H9 (cell line): ENCODE data around the gene OR5V1. TPM values are rescaled to one million over a fixed set of nuclear protein-coding genes. Genes with fewer than 3 reads are reported as not detected.

Source experiments
- DNase-seq: peaks from one replicate; pipeline ENCODE4 v3.0.0-alpha.2; 2017
- H2AFZ ChIP-seq: one replicate; pipeline ENCODE4 v1.6.1; 2013; ENCODE audit warnings: mild to moderate bottlenecking, low read length, control low read depth, moderate library complexity
- H2AK5ac ChIP-seq: 2 replicates; pipeline ENCODE4 v1.6.1; 2013; ENCODE audit warnings: low read length, control low read depth, mixed read lengths; ENCODE audit not compliant: insufficient read length
- H2BK120ac ChIP-seq: one replicate; pipeline ENCODE4 v1.6.1; 2013; ENCODE audit warnings: low read depth, mild to moderate bottlenecking, low read length, control low read depth, inconsistent platforms; ENCODE audit not compliant: poor library complexity, severe bottlenecking
- H2BK12ac ChIP-seq: 2 replicates; pipeline ENCODE4 v1.6.1; 2013; ENCODE audit warnings: low read length, control low read depth, mixed read lengths, low read depth; ENCODE audit not compliant: insufficient read length
- H2BK15ac ChIP-seq: 2 replicates; pipeline ENCODE4 v1.6.1; 2013; ENCODE audit warnings: low read depth, low read length, control low read depth
- H2BK20ac ChIP-seq: one replicate; pipeline ENCODE4 v1.6.1; 2013; ENCODE audit warnings: low read depth, mild to moderate bottlenecking, low read length, control low read depth, inconsistent platforms; ENCODE audit not compliant: poor library complexity, severe bottlenecking
- H2BK5ac ChIP-seq: 2 replicates; pipeline ENCODE4 v1.6.1; 2013; ENCODE audit warnings: low read length, control low read depth, mixed read lengths; ENCODE audit not compliant: insufficient read length
- H3K14ac ChIP-seq: 2 replicates; pipeline ENCODE4 v1.6.1; 2013; ENCODE audit warnings: low read length, control low read depth; ENCODE audit not compliant: insufficient read depth
- H3K18ac ChIP-seq: 2 replicates; pipeline ENCODE4 v1.6.1; 2013; ENCODE audit warnings: low read depth, mild to moderate bottlenecking, mixed read lengths, low read length, control low read depth; ENCODE audit not compliant: insufficient read length
- H3K23ac ChIP-seq: 2 replicates; pipeline ENCODE4 v1.6.1; 2013; ENCODE audit warnings: low read length, control low read depth, mixed read lengths, low read depth; ENCODE audit not compliant: insufficient read length
- H3K23me2 ChIP-seq: 2 replicates; pipeline ENCODE4 v1.6.1; 2013; ENCODE audit warnings: low read depth, mild to moderate bottlenecking, mixed read lengths, low read length, control low read depth; ENCODE audit not compliant: insufficient read length, poor library complexity, severe bottlenecking
- H3K27ac ChIP-seq: 2 replicates; pipeline ENCODE4 v1.5.1; 2013; ENCODE audit warnings: low read length, control low read depth, mixed read lengths, low read depth; ENCODE audit not compliant: insufficient read length
- H3K27me3 ChIP-seq: 2 replicates; pipeline ENCODE4 v1.6.1; 2013; ENCODE audit warnings: low read length, control low read depth, inconsistent platforms; ENCODE audit not compliant: insufficient read depth
- H3K4ac ChIP-seq: 2 replicates; pipeline ENCODE4 v1.6.1; 2013; ENCODE audit warnings: low read depth, mild to moderate bottlenecking, control low read depth, inconsistent platforms, low read length, moderate library complexity
- H3K4me1 ChIP-seq: 2 replicates; pipeline ENCODE4 v1.6.1; 2013; ENCODE audit warnings: low read length, control low read depth, inconsistent platforms; ENCODE audit not compliant: insufficient read depth
- H3K4me2 ChIP-seq: 2 replicates; pipeline ENCODE4 v1.6.1; 2013; ENCODE audit warnings: low read length, control low read depth, mixed read lengths; ENCODE audit not compliant: insufficient read length, insufficient read depth
- H3K56ac ChIP-seq: 2 replicates; pipeline ENCODE4 v1.6.1; 2013; ENCODE audit warnings: low read depth, mild to moderate bottlenecking, mixed read lengths, low read length, control low read depth; ENCODE audit not compliant: insufficient read length
- H3K79me1 ChIP-seq: 2 replicates; pipeline ENCODE4 v1.6.1; 2013; ENCODE audit warnings: low read depth, mild to moderate bottlenecking, moderate library complexity, low read length, control low read depth, inconsistent platforms; ENCODE audit not compliant: insufficient read depth, poor library complexity, severe bottlenecking
- H3K79me2 ChIP-seq: 2 replicates; pipeline ENCODE4 v1.6.1; 2013; ENCODE audit warnings: low read length, control low read depth, inconsistent platforms; ENCODE audit not compliant: insufficient read depth
- H3K9ac ChIP-seq: 2 replicates; pipeline ENCODE4 v1.6.1; 2013; ENCODE audit warnings: low read length, control low read depth, mixed read lengths; ENCODE audit not compliant: insufficient read length; ENCODE audit errors: extremely low read depth
- H3K9me3 ChIP-seq: one replicate; pipeline ENCODE4 v1.6.1; 2013; ENCODE audit warnings: low read depth, low read length, inconsistent platforms; ENCODE audit not compliant: control insufficient read depth
- H3T11ph ChIP-seq: one replicate; pipeline ENCODE4 v1.6.1; 2013; ENCODE audit warnings: mild to moderate bottlenecking, low read length, control low read depth, inconsistent platforms
- H4K20me1 ChIP-seq: one replicate; pipeline ENCODE4 v1.6.1; 2013; ENCODE audit not compliant: control insufficient read depth, insufficient read length, insufficient read depth
- H4K5ac ChIP-seq: 2 replicates; pipeline ENCODE4 v1.6.1; 2013; ENCODE audit warnings: low read depth, mild to moderate bottlenecking, mixed read lengths, low read length, control low read depth; ENCODE audit not compliant: insufficient read length
- H4K8ac ChIP-seq: replicated peaks from 2 replicates; pipeline ENCODE4 v1.6.1; 2013; ENCODE audit warnings: low read length, control low read depth, mixed read lengths, low read depth; ENCODE audit not compliant: insufficient read length
- H4K91ac ChIP-seq: 2 replicates; pipeline ENCODE4 v1.6.1; 2013; ENCODE audit warnings: low read depth, mild to moderate bottlenecking, moderate library complexity, mixed read lengths, low read length, control low read depth; ENCODE audit not compliant: insufficient read length
- H3K27ac Mint-ChIP-seq, 3 experiments: 2 replicates in 2 of 3; 3 replicates in 1 of 3; pipeline ENCODE4 v1.8.0; 2020 to 2021; ENCODE audit warnings: mixed read lengths in 3 of 3, mild to moderate bottlenecking in 1 of 3, moderate library complexity in 1 of 3
- H3K27me3 Mint-ChIP-seq: 2 replicates; pipeline ENCODE4 v1.8.0; 2021; ENCODE audit warnings: low read depth, mild to moderate bottlenecking, moderate library complexity, mixed read lengths
- H3K36me3 Mint-ChIP-seq, 3 experiments: 2 replicates in 2 of 3; 3 replicates in 1 of 3; pipeline ENCODE4 v1.8.0; 2020 to 2021; ENCODE audit warnings: low read depth in 3 of 3, mixed read lengths in 3 of 3; ENCODE audit not compliant: insufficient read depth in 1 of 3
- H3K4me1 Mint-ChIP-seq, 2 experiments: 2 replicates each; pipeline ENCODE4 v1.8.0; 2020; ENCODE audit warnings: mixed read lengths in 2 of 2
- H3K4me3 Mint-ChIP-seq, 2 experiments: 2 replicates in 1 of 2; 3 replicates in 1 of 2; pipeline ENCODE4 v1.8.0; 2020 to 2021; ENCODE audit warnings: mild to moderate bottlenecking in 2 of 2, mixed read lengths in 2 of 2, moderate library complexity in 1 of 2
- H3K9me3 Mint-ChIP-seq, 2 experiments: 2 replicates in 1 of 2; 3 replicates in 1 of 2; pipeline ENCODE4 v1.8.0; 2020; ENCODE audit warnings: mild to moderate bottlenecking in 2 of 2, mixed read lengths in 2 of 2, moderate library complexity in 1 of 2
- WGBS: extraction: QIAGEN DNeasy Blood & Tissue Kit; methylation state at CpG from one replicate; pipeline ENCODE4 v1.1.7; 2013; ENCODE audit warnings: missing lambda C conversion rate, low lambda C conversion rate, mixed read lengths; ENCODE audit not compliant: insufficient read length; ENCODE audit errors: extremely low coverage; 5-methylcytosine and 5-hydroxymethylcytosine counted together
- total RNA-seq: library from RNA; stranded (reverse); gene quantifications from 2 replicates; pipeline ENCODE4 v1.2.1, GENCODE V29; 2021
- TF ChIP-seq, protein P1 (sequence below): fragments of 200-600 bp; sonication (generic); conservative IDR thresholded peaks from 3 replicates; pipeline ENCODE4 v1.8.0; 2021; ENCODE audit warnings: antibody characterized with exemption, mild to moderate bottlenecking

Gene OR5V1
- total RNA-seq, 1 experiment from 2014 or later = not detected

DNA sequence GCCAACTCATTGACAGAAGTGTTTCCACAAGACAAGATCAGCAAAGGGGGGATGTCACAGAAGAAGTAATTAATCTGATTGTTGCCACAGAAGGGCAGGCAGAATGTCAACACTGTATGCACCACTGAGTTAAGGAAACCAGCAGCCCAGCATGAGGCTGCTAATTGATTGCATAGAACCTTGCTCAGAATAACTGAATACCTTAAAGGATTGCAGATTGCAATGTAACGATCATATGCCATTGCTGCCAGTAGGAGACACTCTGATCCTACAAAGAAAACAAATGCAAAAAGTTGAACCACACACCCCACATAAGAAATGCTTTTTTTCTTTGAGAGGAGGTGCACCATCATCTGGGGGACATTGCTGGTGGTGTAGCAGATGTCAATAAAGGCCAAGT, 13.1 kb downstream of the OR5V1 start:
- WGBS = no CpG with 5 or more reads among the region's 1 CpG
- H2BK20ac ChIP-seq = no peak overlapping the region
- no peaks in the 10 kb centered on the region for H3K9me3 ChIP-seq
- no peaks in the 10 kb centered on the region for H3K27me3 Mint-ChIP-seq
- no peaks in the 10 kb centered on the region for H4K20me1 ChIP-seq
- no peak overlapping the region for H3K4ac ChIP-seq
- H3K23me2 ChIP-seq = no peaks in the 10 kb centered on the region
- 0 out of 7 replicates have a peak, but pooled peaks cover 0 to 3% (median 0%) of the 10 kb centered on the region in 3 experiments for H3K36me3 Mint-ChIP-seq
- H3K27me3 ChIP-seq = no peaks in the 10 kb centered on the region
- H3K14ac ChIP-seq = no peak overlapping the region
- H3K79me2 ChIP-seq = no peaks in the 10 kb centered on the region
- H3K23ac ChIP-seq = no peak overlapping the region
- TF ChIP-seq, protein P1, sequence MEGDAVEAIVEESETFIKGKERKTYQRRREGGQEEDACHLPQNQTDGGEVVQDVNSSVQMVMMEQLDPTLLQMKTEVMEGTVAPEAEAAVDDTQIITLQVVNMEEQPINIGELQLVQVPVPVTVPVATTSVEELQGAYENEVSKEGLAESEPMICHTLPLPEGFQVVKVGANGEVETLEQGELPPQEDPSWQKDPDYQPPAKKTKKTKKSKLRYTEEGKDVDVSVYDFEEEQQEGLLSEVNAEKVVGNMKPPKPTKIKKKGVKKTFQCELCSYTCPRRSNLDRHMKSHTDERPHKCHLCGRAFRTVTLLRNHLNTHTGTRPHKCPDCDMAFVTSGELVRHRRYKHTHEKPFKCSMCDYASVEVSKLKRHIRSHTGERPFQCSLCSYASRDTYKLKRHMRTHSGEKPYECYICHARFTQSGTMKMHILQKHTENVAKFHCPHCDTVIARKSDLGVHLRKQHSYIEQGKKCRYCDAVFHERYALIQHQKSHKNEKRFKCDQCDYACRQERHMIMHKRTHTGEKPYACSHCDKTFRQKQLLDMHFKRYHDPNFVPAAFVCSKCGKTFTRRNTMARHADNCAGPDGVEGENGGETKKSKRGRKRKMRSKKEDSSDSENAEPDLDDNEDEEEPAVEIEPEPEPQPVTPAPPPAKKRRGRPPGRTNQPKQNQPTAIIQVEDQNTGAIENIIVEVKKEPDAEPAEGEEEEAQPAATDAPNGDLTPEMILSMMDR = peak; percentile 40; the same call in 1 of the 3 replicates
- no peak overlapping the region for H4K5ac ChIP-seq
- peak overlapping the region in 1 of 3 experiments; percentile 3; a peak in 1 of 7 replicates for H3K27ac Mint-ChIP-seq
- no peak overlapping the region for H3T11ph ChIP-seq
- H3K56ac ChIP-seq = no peak overlapping the region
- H2BK15ac ChIP-seq = no peak overlapping the region
- no peak overlapping the region for H2BK12ac ChIP-seq
- no peak overlapping the region for H2AFZ ChIP-seq
- H4K91ac ChIP-seq = no peak overlapping the region
- no peaks in the 10 kb centered on the region for H3K9me3 Mint-ChIP-seq
- H2BK120ac ChIP-seq = no peak overlapping the region
- no peak overlapping the region for H3K4me2 ChIP-seq
- peaks cover 4 to 8% of the 10 kb centered on the region in 2 experiments for H3K4me1 Mint-ChIP-seq
- H3K4me3 Mint-ChIP-seq = no peak overlapping the region
- no peak overlapping the region for H3K9ac ChIP-seq
- no peak for DNase-seq
- H2AK5ac ChIP-seq = no peak overlapping the region
- H3K27ac ChIP-seq = no peak overlapping the region
- H2BK5ac ChIP-seq = no peak overlapping the region
- H3K18ac ChIP-seq = no peak overlapping the region
- H3K79me1 ChIP-seq = no peaks in the 10 kb centered on the region
- no peak overlapping the region for H4K8ac ChIP-seq
- H3K4me1 ChIP-seq = no peaks in the 10 kb centered on the region
